ENCODE measurements around the gene CXXC1.

DNA sequence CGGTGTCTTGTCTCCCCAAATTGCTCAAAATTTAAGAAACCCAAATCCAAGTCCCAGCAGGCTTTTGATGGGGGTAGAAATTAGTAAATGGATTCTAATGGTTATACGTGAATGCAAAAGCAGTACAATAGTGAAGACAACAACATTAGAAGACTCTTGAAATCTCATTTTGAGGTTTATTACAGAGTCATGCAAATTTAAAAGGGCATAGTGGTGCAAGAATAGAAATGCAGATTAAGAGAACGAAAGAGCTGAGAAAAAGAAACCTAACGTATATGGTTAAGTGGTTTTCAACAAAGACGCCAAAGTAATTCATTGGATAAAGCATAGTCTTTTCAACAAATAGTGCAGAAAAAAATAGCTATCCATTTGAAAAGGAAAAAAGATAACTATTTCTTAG is 33.2 kb upstream of the CXXC1 start:
- TF ChIP-seq, protein P1, sequence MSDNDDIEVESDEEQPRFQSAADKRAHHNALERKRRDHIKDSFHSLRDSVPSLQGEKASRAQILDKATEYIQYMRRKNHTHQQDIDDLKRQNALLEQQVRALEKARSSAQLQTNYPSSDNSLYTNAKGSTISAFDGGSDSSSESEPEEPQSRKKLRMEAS (IDR thresholded peaks at IDR 0.05) = no peak
- TF ChIP-seq NFIC (IDR thresholded peaks at IDR 0.05) = no peak
- TF ChIP-seq FOXM1 (IDR thresholded peaks at IDR 0.05; ENCODE audit: borderline replicate concordance, low read depth) = no peak
- TF ChIP-seq, protein P2, sequence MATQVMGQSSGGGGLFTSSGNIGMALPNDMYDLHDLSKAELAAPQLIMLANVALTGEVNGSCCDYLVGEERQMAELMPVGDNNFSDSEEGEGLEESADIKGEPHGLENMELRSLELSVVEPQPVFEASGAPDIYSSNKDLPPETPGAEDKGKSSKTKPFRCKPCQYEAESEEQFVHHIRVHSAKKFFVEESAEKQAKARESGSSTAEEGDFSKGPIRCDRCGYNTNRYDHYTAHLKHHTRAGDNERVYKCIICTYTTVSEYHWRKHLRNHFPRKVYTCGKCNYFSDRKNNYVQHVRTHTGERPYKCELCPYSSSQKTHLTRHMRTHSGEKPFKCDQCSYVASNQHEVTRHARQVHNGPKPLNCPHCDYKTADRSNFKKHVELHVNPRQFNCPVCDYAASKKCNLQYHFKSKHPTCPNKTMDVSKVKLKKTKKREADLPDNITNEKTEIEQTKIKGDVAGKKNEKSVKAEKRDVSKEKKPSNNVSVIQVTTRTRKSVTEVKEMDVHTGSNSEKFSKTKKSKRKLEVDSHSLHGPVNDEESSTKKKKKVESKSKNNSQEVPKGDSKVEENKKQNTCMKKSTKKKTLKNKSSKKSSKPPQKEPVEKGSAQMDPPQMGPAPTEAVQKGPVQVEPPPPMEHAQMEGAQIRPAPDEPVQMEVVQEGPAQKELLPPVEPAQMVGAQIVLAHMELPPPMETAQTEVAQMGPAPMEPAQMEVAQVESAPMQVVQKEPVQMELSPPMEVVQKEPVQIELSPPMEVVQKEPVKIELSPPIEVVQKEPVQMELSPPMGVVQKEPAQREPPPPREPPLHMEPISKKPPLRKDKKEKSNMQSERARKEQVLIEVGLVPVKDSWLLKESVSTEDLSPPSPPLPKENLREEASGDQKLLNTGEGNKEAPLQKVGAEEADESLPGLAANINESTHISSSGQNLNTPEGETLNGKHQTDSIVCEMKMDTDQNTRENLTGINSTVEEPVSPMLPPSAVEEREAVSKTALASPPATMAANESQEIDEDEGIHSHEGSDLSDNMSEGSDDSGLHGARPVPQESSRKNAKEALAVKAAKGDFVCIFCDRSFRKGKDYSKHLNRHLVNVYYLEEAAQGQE (IDR thresholded peaks at IDR 0.05; ENCODE audit: low read depth) = no peak
- TF ChIP-seq TEAD4 (IDR thresholded peaks at IDR 0.05) = no peak
- TF ChIP-seq TAF1 (IDR thresholded peaks at IDR 0.05; ENCODE audit: low read depth) = no peak
- TF ChIP-seq, protein P3, sequence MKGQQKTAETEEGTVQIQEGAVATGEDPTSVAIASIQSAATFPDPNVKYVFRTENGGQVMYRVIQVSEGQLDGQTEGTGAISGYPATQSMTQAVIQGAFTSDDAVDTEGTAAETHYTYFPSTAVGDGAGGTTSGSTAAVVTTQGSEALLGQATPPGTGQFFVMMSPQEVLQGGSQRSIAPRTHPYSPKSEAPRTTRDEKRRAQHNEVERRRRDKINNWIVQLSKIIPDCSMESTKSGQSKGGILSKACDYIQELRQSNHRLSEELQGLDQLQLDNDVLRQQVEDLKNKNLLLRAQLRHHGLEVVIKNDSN (IDR thresholded peaks at IDR 0.05) = no peak
- TF ChIP-seq YY1 (IDR thresholded peaks at IDR 0.05; ENCODE audit: low read depth) = no peak

Measured in Ishikawa (cell line).